Measurements from ENCODE around the gene PELO. TPM values are rescaled to one million over a fixed set of nuclear protein-coding genes. Genes with fewer than 3 reads are reported as not detected.

PELO gene
- 26.4 TPM for total RNA-seq

GRCh38 chr5:52787600-52788504 lies at the start of gene PELO, which contains the start of gene ITGA1:
Gene PELO (plus strand): TSS chr5:52787916. CDS start chr5:52800395, 12,479 bp downstream.
Gene ITGA1 (plus strand): TSS chr5:52787916. CDS start chr5:52788354, 438 bp downstream.

Other genes with a start within 250 kb of the PELO start
- 51.3 TPM for gene ITGA1, start within 50 bp of the PELO start, total RNA-seq
- gene ITGA2, start 201.4 kb downstream of the PELO start, total RNA-seq = 26.3 TPM

All from camera-type eye (tissue), 1 donor.